K562 (cell line): ENCODE measurements around the gene GAL3ST1.

ENCODE experiments used
- ARNT ChIP-seq, 2 experiments: fragments of 450-650 bp; IDR thresholded peaks; 2 replicates each; pipeline ENCODE4 v1.6.1; 2016; ENCODE audit warnings: mild to moderate bottlenecking in 1 of 2
- BHLHE40 ChIP-seq: IDR thresholded peaks from 2 replicates; pipeline ENCODE4 v1.6.1; 2011; ENCODE audit warnings: low read length, improper control_type of control experiment
- E2F3 ChIP-seq: fragments of 250-450 bp; sonication (Bioruptor Pico); IDR thresholded peaks from 2 replicates; pipeline ENCODE4 v1.4.0; 2020; ENCODE audit warnings: mild to moderate bottlenecking
- EP300 ChIP-seq: IDR thresholded peaks from 2 replicates; pipeline ENCODE4 v1.6.1; 2012; ENCODE audit warnings: low read length, improper control_type of control experiment
- ETV5 ChIP-seq: sonication (generic); formaldehyde crosslinking; IDR thresholded peaks from 2 replicates; pipeline ENCODE4 v1.4.0; 2020; ENCODE audit warnings: low read depth, mild to moderate bottlenecking, missing genetic modification reagents
- HSF4 ChIP-seq: fragments of 250-450 bp; sonication (Bioruptor Pico); IDR thresholded peaks from 2 replicates; pipeline ENCODE4 v2.1.2; 2022; ENCODE audit warnings: mild to moderate bottlenecking, moderate library complexity, borderline replicate concordance
- RBM14 ChIP-seq: fragments of 200-400 bp; formaldehyde crosslinking; IDR thresholded peaks from 2 replicates; pipeline ENCODE4 v1.6.1; 2018; ENCODE audit warnings: low read depth, mild to moderate bottlenecking, low read length, moderate library complexity, borderline replicate concordance; ENCODE audit not compliant: insufficient read depth
- TF ChIP-seq, protein P1 (sequence below): sonication (generic); formaldehyde crosslinking; IDR thresholded peaks from 2 replicates; pipeline ENCODE4 v1.9.0; 2022; ENCODE audit warnings: mild to moderate bottlenecking, missing genetic modification reagents
- TF ChIP-seq, protein P2 (sequence below): sonication (generic); formaldehyde crosslinking; IDR thresholded peaks from 2 replicates; pipeline ENCODE4 v1.8.1; 2022; ENCODE audit warnings: missing genetic modification reagents
- TF ChIP-seq, protein P3 (sequence below), 3 experiments: IDR thresholded peaks in 2 of 3; conservative IDR thresholded peaks in 1 of 3; 2 replicates each; pipeline ENCODE4 v1.5.1; 2011 to 2012; ENCODE audit warnings: low read length in 3 of 3, mild to moderate bottlenecking in 3 of 3, control low read depth in 2 of 3, improper control_type of control experiment in 1 of 3, inconsistent platforms in 1 of 3, low read depth in 1 of 3, mixed read lengths in 1 of 3, moderate library complexity in 1 of 3; ENCODE audit not compliant: insufficient read depth in 2 of 3
- TF ChIP-seq, protein P4 (sequence below): sonication (generic); formaldehyde crosslinking; IDR thresholded peaks from 2 replicates; pipeline ENCODE4 v1.8.1; 2023; ENCODE audit warnings: mild to moderate bottlenecking, missing genetic modification reagents

DNA sequence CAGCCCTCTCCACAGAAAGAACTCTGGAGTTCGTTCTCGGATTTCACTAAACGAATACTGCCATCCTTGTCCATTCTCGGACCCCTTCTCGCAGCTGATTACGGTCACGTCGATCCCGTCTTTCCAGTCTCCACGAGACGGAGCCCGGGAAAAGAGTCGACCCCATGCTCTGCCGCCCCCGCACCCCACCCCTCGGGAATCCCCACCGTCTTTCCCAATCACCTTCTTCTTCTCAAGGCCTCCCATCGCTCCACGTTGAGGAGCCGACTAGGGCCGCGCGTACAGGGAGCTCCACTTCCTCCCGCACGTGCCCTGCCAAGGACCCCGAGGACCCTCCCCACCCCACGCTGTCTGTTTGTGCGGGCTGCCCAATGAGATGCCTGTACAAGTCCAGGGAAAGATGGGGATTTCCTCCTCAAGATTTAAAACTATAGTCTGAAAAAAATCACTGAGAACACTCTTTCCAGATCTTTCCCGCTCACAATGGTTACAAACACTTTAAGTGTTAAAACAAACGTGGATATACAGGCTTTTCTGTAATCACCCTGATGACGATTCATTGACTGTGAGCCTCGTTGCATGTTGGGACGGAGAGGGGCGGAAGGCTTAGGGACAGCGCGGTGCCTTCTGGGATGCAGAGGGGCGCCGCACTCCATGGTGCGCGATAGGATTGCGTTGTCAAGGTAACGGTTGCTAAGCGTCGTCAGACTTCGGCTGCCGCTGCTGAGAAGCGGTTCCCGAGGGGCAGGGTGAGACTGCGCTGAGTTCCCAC lies 17.3 kb upstream of the GAL3ST1 start, which contains the start of gene PES1:
- TF ChIP-seq BHLHE40: peak; percentile 98
- TF ChIP-seq, protein P1, sequence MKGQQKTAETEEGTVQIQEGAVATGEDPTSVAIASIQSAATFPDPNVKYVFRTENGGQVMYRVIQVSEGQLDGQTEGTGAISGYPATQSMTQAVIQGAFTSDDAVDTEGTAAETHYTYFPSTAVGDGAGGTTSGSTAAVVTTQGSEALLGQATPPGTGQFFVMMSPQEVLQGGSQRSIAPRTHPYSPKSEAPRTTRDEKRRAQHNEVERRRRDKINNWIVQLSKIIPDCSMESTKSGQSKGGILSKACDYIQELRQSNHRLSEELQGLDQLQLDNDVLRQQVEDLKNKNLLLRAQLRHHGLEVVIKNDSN (CRISPR knock-in tag): peak; percentile 84
- TF ChIP-seq, protein P2, sequence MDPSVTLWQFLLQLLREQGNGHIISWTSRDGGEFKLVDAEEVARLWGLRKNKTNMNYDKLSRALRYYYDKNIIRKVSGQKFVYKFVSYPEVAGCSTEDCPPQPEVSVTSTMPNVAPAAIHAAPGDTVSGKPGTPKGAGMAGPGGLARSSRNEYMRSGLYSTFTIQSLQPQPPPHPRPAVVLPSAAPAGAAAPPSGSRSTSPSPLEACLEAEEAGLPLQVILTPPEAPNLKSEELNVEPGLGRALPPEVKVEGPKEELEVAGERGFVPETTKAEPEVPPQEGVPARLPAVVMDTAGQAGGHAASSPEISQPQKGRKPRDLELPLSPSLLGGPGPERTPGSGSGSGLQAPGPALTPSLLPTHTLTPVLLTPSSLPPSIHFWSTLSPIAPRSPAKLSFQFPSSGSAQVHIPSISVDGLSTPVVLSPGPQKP (CRISPR knock-in tag): no peak
- TF ChIP-seq E2F3 (CRISPR knock-in tag): no peak
- no peak for TF ChIP-seq ETV5 (CRISPR knock-in tag)
- TF ChIP-seq, protein P3, sequence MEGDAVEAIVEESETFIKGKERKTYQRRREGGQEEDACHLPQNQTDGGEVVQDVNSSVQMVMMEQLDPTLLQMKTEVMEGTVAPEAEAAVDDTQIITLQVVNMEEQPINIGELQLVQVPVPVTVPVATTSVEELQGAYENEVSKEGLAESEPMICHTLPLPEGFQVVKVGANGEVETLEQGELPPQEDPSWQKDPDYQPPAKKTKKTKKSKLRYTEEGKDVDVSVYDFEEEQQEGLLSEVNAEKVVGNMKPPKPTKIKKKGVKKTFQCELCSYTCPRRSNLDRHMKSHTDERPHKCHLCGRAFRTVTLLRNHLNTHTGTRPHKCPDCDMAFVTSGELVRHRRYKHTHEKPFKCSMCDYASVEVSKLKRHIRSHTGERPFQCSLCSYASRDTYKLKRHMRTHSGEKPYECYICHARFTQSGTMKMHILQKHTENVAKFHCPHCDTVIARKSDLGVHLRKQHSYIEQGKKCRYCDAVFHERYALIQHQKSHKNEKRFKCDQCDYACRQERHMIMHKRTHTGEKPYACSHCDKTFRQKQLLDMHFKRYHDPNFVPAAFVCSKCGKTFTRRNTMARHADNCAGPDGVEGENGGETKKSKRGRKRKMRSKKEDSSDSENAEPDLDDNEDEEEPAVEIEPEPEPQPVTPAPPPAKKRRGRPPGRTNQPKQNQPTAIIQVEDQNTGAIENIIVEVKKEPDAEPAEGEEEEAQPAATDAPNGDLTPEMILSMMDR (IDR thresholded peaks at IDR 0.05 in 2 of 3, conservative IDR thresholded peaks at IDR 0.05 in 1 of 3; ENCODE audit: insufficient read depth in 2 of 3, low read depth in 1 of 3, low read length in 3 of 3): no peak
- TF ChIP-seq RBM14: no peak
- no peak; a peak in 1 of 4 replicates for TF ChIP-seq ARNT (IDR thresholded peaks at IDR 0.05)
- no peak for TF ChIP-seq HSF4 (CRISPR knock-in tag)
- no peak for TF ChIP-seq EP300
- TF ChIP-seq, protein P4, sequence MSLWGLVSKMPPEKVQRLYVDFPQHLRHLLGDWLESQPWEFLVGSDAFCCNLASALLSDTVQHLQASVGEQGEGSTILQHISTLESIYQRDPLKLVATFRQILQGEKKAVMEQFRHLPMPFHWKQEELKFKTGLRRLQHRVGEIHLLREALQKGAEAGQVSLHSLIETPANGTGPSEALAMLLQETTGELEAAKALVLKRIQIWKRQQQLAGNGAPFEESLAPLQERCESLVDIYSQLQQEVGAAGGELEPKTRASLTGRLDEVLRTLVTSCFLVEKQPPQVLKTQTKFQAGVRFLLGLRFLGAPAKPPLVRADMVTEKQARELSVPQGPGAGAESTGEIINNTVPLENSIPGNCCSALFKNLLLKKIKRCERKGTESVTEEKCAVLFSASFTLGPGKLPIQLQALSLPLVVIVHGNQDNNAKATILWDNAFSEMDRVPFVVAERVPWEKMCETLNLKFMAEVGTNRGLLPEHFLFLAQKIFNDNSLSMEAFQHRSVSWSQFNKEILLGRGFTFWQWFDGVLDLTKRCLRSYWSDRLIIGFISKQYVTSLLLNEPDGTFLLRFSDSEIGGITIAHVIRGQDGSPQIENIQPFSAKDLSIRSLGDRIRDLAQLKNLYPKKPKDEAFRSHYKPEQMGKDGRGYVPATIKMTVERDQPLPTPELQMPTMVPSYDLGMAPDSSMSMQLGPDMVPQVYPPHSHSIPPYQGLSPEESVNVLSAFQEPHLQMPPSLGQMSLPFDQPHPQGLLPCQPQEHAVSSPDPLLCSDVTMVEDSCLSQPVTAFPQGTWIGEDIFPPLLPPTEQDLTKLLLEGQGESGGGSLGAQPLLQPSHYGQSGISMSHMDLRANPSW (CRISPR knock-in tag): no peak
